MM.1S (cell line): Measurements from ENCODE around the gene MGAT5.

Experiments
- DNase-seq: peaks from one replicate; pipeline ENCODE4 v3.0.0-alpha.2; 2015
- H2AFZ ChIP-seq: fragments of 300-600 bp; sonication (generic); 2 replicates; pipeline ENCODE4 v1.6.0; 2016; ENCODE audit warnings: antibody characterized with exemption, low read length
- H3F3A ChIP-seq: fragments of 300-600 bp; sonication (generic); 2 replicates; pipeline ENCODE4 v1.6.1; 2016; ENCODE audit warnings: mild to moderate bottlenecking, antibody characterized with exemption, low read length, moderate library complexity, mixed read lengths; ENCODE audit not compliant: insufficient read depth
- H3K27ac ChIP-seq: fragments of 300-600 bp; sonication (generic); 2 replicates; pipeline ENCODE4 v1.5.1; 2016; ENCODE audit warnings: mild to moderate bottlenecking, low read length
- H3K27me3 ChIP-seq: fragments of 300-600 bp; sonication (generic); replicated peaks from 2 replicates; pipeline ENCODE4 v1.6.0; 2016; ENCODE audit warnings: low read length; ENCODE audit not compliant: insufficient read depth
- H3K36me3 ChIP-seq: fragments of 300-600 bp; sonication (generic); replicated peaks from 2 replicates; pipeline ENCODE4 v1.6.1; 2016; ENCODE audit warnings: mild to moderate bottlenecking, low read length, mixed read lengths; ENCODE audit not compliant: insufficient read depth
- H3K4me1 ChIP-seq: fragments of 300-600 bp; sonication (generic); 2 replicates; pipeline ENCODE4 v1.6.1; 2016; ENCODE audit warnings: low read length, mixed read lengths
- H3K4me2 ChIP-seq: fragments of 300-600 bp; sonication (generic); 2 replicates; pipeline ENCODE4 v1.6.0; 2016; ENCODE audit warnings: low read depth, low read length
- H3K4me3 ChIP-seq: fragments of 300-600 bp; sonication (generic); 2 replicates; pipeline ENCODE4 v1.5.1; 2016; ENCODE audit warnings: low read length, mixed read lengths
- H3K79me2 ChIP-seq: fragments of 300-600 bp; sonication (generic); 2 replicates; pipeline ENCODE4 v1.6.1; 2016; ENCODE audit warnings: mixed run types, low read length, mixed read lengths
- H3K9ac ChIP-seq: fragments of 300-600 bp; sonication (generic); 2 replicates; pipeline ENCODE4 v1.6.1; 2016; ENCODE audit warnings: low read length, mixed read lengths
- H3K9me2 ChIP-seq: fragments of 300-600 bp; sonication (generic); replicated peaks from 2 replicates; pipeline ENCODE4 v1.6.1; 2016; ENCODE audit warnings: mild to moderate bottlenecking, low read length, mixed read lengths; ENCODE audit not compliant: insufficient read depth
- H3K9me3 ChIP-seq: fragments of 300-600 bp; sonication (generic); replicated peaks from 2 replicates; pipeline ENCODE4 v1.6.1; 2016; ENCODE audit warnings: mild to moderate bottlenecking, low read length, mixed read lengths; ENCODE audit not compliant: insufficient read depth
- H4K20me1 ChIP-seq: fragments of 300-600 bp; sonication (generic); 2 replicates; pipeline ENCODE4 v1.6.1; 2016; ENCODE audit warnings: mild to moderate bottlenecking, low read length, moderate library complexity, mixed read lengths; ENCODE audit not compliant: insufficient read depth
- CTCF ChIP-seq: fragments of 300-600 bp; sonication (generic); IDR thresholded peaks from 2 replicates; pipeline ENCODE4 v1.5.1; 2016; ENCODE audit warnings: antibody characterized with exemption, low read length, mixed read lengths
- EZH2 ChIP-seq: fragments of 300-600 bp; sonication (generic); optimal IDR thresholded peaks from 2 replicates; pipeline ENCODE3; 2017; ENCODE audit warnings: low read depth, mild to moderate bottlenecking, antibody characterized with exemption, low read length, mixed read lengths
- EZH2phosphoT487 ChIP-seq: fragments of 300-600 bp; sonication (generic); IDR thresholded peaks from 2 replicates; pipeline ENCODE4 v1.6.1; 2018; ENCODE audit warnings: antibody characterized with exemption, low read length

The MGAT5 gene

GRCh38 chr2:134335601-134336000 lies 81.7 kb downstream of the MGAT5 start:
- H3K27ac ChIP-seq: no peak overlapping the region

GRCh38 chr2:134336352-134336751 lies 82.5 kb downstream of the MGAT5 start:
- Histone ChIP-seq H3K9me3 (no peaks in the 10 kb centered on the region), H3F3A (no peaks in the 10 kb centered on the region), H4K20me1 (no peaks in the 10 kb centered on the region), H3K36me3 (peaks cover 6% of the 10 kb centered on the region; the same call in 1 of the 2 replicates), H3K9me2 (no peaks in the 10 kb centered on the region), H3K9ac (no peak overlapping the region), H3K79me2 (peaks cover 22% of the 10 kb centered on the region; the same call in 1 of the 2 replicates), H3K4me1 (no peaks in the 10 kb centered on the region), H3K27me3 (no peaks in the 10 kb centered on the region), H3K27ac (no peak overlapping the region), H2AFZ (no peak overlapping the region), H3K4me3 (no peak overlapping the region), H3K4me2 (no peak overlapping the region)
- TF ChIP-seq CTCF: no peak
- TF ChIP-seq EZH2phosphoT487: no peak
- TF ChIP-seq EZH2: no peak
- no peak for DNase-seq

More at GRCh38 chr2:134335601-134336000, 81.7 kb downstream of the MGAT5 start:
- TF ChIP-seq EZH2 (no peak), EZH2phosphoT487 (no peak), CTCF (no peak)
- H3K4me2 ChIP-seq: no peak overlapping the region
- H3K27me3 ChIP-seq: no peaks in the 10 kb centered on the region
- no peaks in the 10 kb centered on the region for H3K4me1 ChIP-seq
- H3K36me3 ChIP-seq: peaks cover 7% of the 10 kb centered on the region; the same call in 1 of the 2 replicates
- H3K9me3 ChIP-seq: no peaks in the 10 kb centered on the region
- no peaks in the 10 kb centered on the region for H3K9me2 ChIP-seq
- no peaks in the 10 kb centered on the region for H3F3A ChIP-seq
- H2AFZ ChIP-seq: no peak overlapping the region
- no peaks in the 10 kb centered on the region for H4K20me1 ChIP-seq
- no peak for DNase-seq
- no peak overlapping the region for H3K4me3 ChIP-seq
- peaks cover 26% of the 10 kb centered on the region; the same call in 1 of the 2 replicates for H3K79me2 ChIP-seq
- no peak overlapping the region for H3K9ac ChIP-seq

GRCh38 chr2:134336921-134337320 lies 83.0 kb downstream of the MGAT5 start:
- H3K27ac ChIP-seq: no peak overlapping the region
- no peaks in the 10 kb centered on the region for H3K4me1 ChIP-seq
- H3K9me3 ChIP-seq: no peaks in the 10 kb centered on the region
- no peaks in the 10 kb centered on the region for H4K20me1 ChIP-seq
- H3K36me3 ChIP-seq: peaks cover 3% of the 10 kb centered on the region; the same call in 1 of the 2 replicates
- no peak for DNase-seq
- no peaks in the 10 kb centered on the region for H3F3A ChIP-seq
- no peaks in the 10 kb centered on the region for H3K9me2 ChIP-seq
- H3K9ac ChIP-seq: no peak overlapping the region
- TF ChIP-seq EZH2 (no peak), CTCF (no peak), EZH2phosphoT487 (no peak)
- no peak overlapping the region for H3K4me3 ChIP-seq
- H2AFZ ChIP-seq: no peak overlapping the region
- H3K79me2 ChIP-seq: peaks cover 22% of the 10 kb centered on the region; the same call in 1 of the 2 replicates
- no peak overlapping the region for H3K4me2 ChIP-seq
- H3K27me3 ChIP-seq: no peaks in the 10 kb centered on the region
